HepG2 (cell line): ENCODE results near the gene BRCA2. TPM values are rescaled to one million over a fixed set of nuclear protein-coding genes. Genes with fewer than 3 reads are reported as not detected.

Experiments
- ATAC-seq: fragments of 200-7000 bp; cut with Tn5 transposase; 3 replicates; pipeline ENCODE4 v1.9.1; 2020; ENCODE audit warnings: mild to moderate bottlenecking, moderate library complexity
- BruUV-seq: library from RNA; stranded (reverse); fragments of 400-500 nt; replicated peaks from 2 replicates; lab custom pipeline; 2021; lab: Mats Ljungman, UMichigan
- CTCF ChIA-PET: fragments of 300-600 bp; formaldehyde crosslinking; extraction: SDS; loops from one replicate; lab custom pipeline; 2021; ENCODE audit warnings: low total read pairs, inconsistent platforms, low intra/inter-chr PET ratio; lab: Yijun Ruan, JAX
- POLR2A ChIA-PET: fragments of 350-600 bp; sonication (Branson Sonifier 250); formaldehyde crosslinking; loops from one replicate; lab custom pipeline; 2020; ENCODE audit warnings: antibody characterized with exemption, inconsistent platforms; lab: Yijun Ruan, JAX
- DNase-seq: peaks from one replicate; pipeline ENCODE4 v3.0.0-alpha.2; 2015; ENCODE audit warnings: low spot score
- FAIRE-seq: peaks from 3 replicates; lab custom pipeline; 2011; peaks lifted over from hg19 to GRCh38; lab: Jason Lieb, UNC
- H2AFZ ChIP-seq: one replicate; pipeline ENCODE4 v1.6.1; 2011; ENCODE audit warnings: low read length, inconsistent platforms
- H3K27ac ChIP-seq: fragments of 300-600 bp; 3 replicates; pipeline ENCODE4 v1.8.0; 2011; ENCODE audit warnings: mixed run types, mild to moderate bottlenecking, mixed read lengths, low read length, inconsistent platforms; ENCODE audit not compliant: insufficient read depth; ENCODE audit errors: extremely low read length
- H3K27me3 ChIP-seq, 2 experiments: fragments of 200-600 bp in 1 of 2; 2 replicates in 1 of 2; 3 replicates in 1 of 2; pipeline versions ENCODE4 v1.6.0 to v1.8.0; 2011; ENCODE audit warnings: low read length in 2 of 2, mild to moderate bottlenecking in 2 of 2, moderate library complexity in 2 of 2, inconsistent platforms in 1 of 2; ENCODE audit not compliant: insufficient read depth in 2 of 2, control insufficient read depth in 1 of 2
- H3K36me3 ChIP-seq, 2 experiments: fragments of 200-600 bp in 1 of 2; replicated peaks in 1 of 2; 2 replicates in 1 of 2; 3 replicates in 1 of 2; pipeline versions ENCODE4 v1.5.1 to v1.8.0; 2011; ENCODE audit warnings: low read length in 2 of 2, inconsistent platforms in 1 of 2; ENCODE audit not compliant: insufficient read depth in 2 of 2, control insufficient read depth in 1 of 2
- H3K4me1 ChIP-seq: 2 replicates; pipeline ENCODE4 v1.5.1; 2012; ENCODE audit warnings: low read length, inconsistent platforms; ENCODE audit not compliant: insufficient read depth
- H3K4me2 ChIP-seq: 2 replicates; pipeline ENCODE4 v1.6.0; 2011; ENCODE audit warnings: low read depth, low read length, inconsistent platforms
- H3K4me3 ChIP-seq, 3 experiments: fragments of 200-600 bp in 1 of 3; sonication (generic), shearing (Covaris generic) in 1 of 3; replicated peaks in 1 of 3; 2 replicates each; pipeline ENCODE4 v1.5.1; 2011 to 2016; ENCODE audit warnings: low read length in 3 of 3, inconsistent platforms in 2 of 3, low read depth in 2 of 3, mild to moderate bottlenecking in 2 of 3, control low read depth in 1 of 3, mixed read lengths in 1 of 3; ENCODE audit not compliant: insufficient read depth in 1 of 3
- H3K79me2 ChIP-seq: one replicate; pipeline ENCODE4 v1.6.1; 2011; ENCODE audit warnings: low read length, inconsistent platforms; ENCODE audit not compliant: insufficient read depth
- H3K9ac ChIP-seq: 2 replicates; pipeline ENCODE4 v1.6.0; 2011; ENCODE audit warnings: mild to moderate bottlenecking, low read depth, low read length, inconsistent platforms; ENCODE audit not compliant: insufficient read depth
- H3K9me3 ChIP-seq: 2 replicates; pipeline ENCODE4 v1.5.1; 2012; ENCODE audit warnings: mild to moderate bottlenecking, low read length
- H4K20me1 ChIP-seq: 2 replicates; pipeline ENCODE4 v1.6.0; 2011; ENCODE audit warnings: inconsistent platforms, mild to moderate bottlenecking, low read length, moderate library complexity; ENCODE audit not compliant: insufficient read depth
- ATF2 ChIP-seq: sonication (generic); formaldehyde crosslinking; IDR thresholded peaks from 2 replicates; pipeline ENCODE4 v1.4.0; 2020; ENCODE audit warnings: missing genetic modification reagents
- CHCHD3 ChIP-seq: sonication (generic); formaldehyde crosslinking; IDR thresholded peaks from 2 replicates; pipeline ENCODE4 v1.8.0; 2022; ENCODE audit warnings: mild to moderate bottlenecking, missing genetic modification reagents, moderate library complexity
- DMAP1 ChIP-seq: IDR thresholded peaks from 2 replicates; pipeline ENCODE4 v1.6.1; 2016
- DZIP1 ChIP-seq: sonication (generic); formaldehyde crosslinking; IDR thresholded peaks from 2 replicates; pipeline ENCODE4 v1.5.0; 2020; ENCODE audit warnings: mild to moderate bottlenecking, missing genetic modification reagents
- GMEB2 ChIP-seq: IDR thresholded peaks from 2 replicates; pipeline ENCODE4 v1.6.1; 2016; ENCODE audit warnings: missing biosample characterization, missing genetic modification reagents, low read depth
- GTF2F1 ChIP-seq: fragments of 150-350 bp; IDR thresholded peaks from 2 replicates; pipeline ENCODE4 v1.6.1; 2014; ENCODE audit warnings: low read length
- HDAC1 ChIP-seq: sonication (generic); formaldehyde crosslinking; IDR thresholded peaks from 2 replicates; pipeline ENCODE4 v1.5.1; 2020; ENCODE audit warnings: mild to moderate bottlenecking, missing genetic modification reagents
- HINFP ChIP-seq: sonication (generic); formaldehyde crosslinking; IDR thresholded peaks from 2 replicates; pipeline ENCODE4 v1.4.0; 2020; ENCODE audit warnings: low read depth, mild to moderate bottlenecking, missing genetic modification reagents
- KDM3A ChIP-seq: IDR thresholded peaks from 2 replicates; pipeline ENCODE4 v1.6.1; 2018; ENCODE audit warnings: low read depth, missing compliant biosample characterization
- MTA3 ChIP-seq: sonication (generic); formaldehyde crosslinking; IDR thresholded peaks from 2 replicates; pipeline ENCODE4 v1.4.0; 2020; ENCODE audit warnings: missing genetic modification reagents
- PRDM4 ChIP-seq: sonication (generic); formaldehyde crosslinking; IDR thresholded peaks from 2 replicates; pipeline ENCODE4 v1.9.0; 2021; ENCODE audit warnings: missing genetic modification reagents, borderline replicate concordance
- REL ChIP-seq: sonication (generic); formaldehyde crosslinking; conservative IDR thresholded peaks from 2 replicates; pipeline ENCODE4 v1.8.0; 2022; ENCODE audit warnings: mild to moderate bottlenecking, missing genetic modification reagents, moderate library complexity
- ZBTB44 ChIP-seq: sonication (generic); formaldehyde crosslinking; IDR thresholded peaks from 2 replicates; pipeline ENCODE4 v1.4.0; 2020; ENCODE audit warnings: missing genetic modification reagents
- WGBS: methylation state at CpG from one replicate; pipeline ENCODE4 v1.1.6; 2017; ENCODE audit warnings: low lambda C conversion rate; 5-methylcytosine and 5-hydroxymethylcytosine counted together
- in situ Hi-C: cut with HindIII; loops from 2 replicates; pipeline ENCODE4 v1.10.0; 2017; ENCODE audit warnings: low pct_unique_long_range_greater_than_20kb; ENCODE audit not compliant: extremely low pct_ligation_motif_present
- intact Hi-C: fragments of 100-400 bp; cut with micrococcal nuclease; formaldehyde crosslinking; loops from one replicate; pipeline ENCODE4 v1.10.0; 2022; ENCODE audit not compliant: unreplicated experiment
- polyA plus RNA-seq, 8 experiments: library from polyadenylated mRNA; depleted of rRNA in 3 of 8; stranded (reverse) in 7 of 8; unstranded in 1 of 8; fragments of >200 nt; fragmentation: Illumina TruSeq in 4 of 8; extraction: Trizol in 4 of 8; gene quantifications; 2 replicates each; pipeline versions ENCODE4 v1.2.1 to v1.2.3, GENCODE V29; 2011 to 2016; ENCODE audit warnings: low read depth in 4 of 8, missing spikeins in 1 of 8, mixed read lengths in 1 of 8; ENCODE audit not compliant: insufficient read depth in 1 of 8
- total RNA-seq, 5 experiments: library from RNA; depleted of rRNA; stranded (reverse); fragments of >200 nt; fragmentation: Illumina TruSeq; extraction: Trizol; gene quantifications; 2 replicates each; pipeline ENCODE4 v1.2.3, GENCODE V29; 2016; ENCODE audit warnings: low read depth in 1 of 5

BRCA2 gene
- total and polyA plus RNA-seq, 2 of the 13 experiments (the other 11 are each of a cell fraction or from before 2014, with no cell fraction given) = 3.1 to 24.6 TPM

- TF ChIP-seq HINFP = no peak
- TF ChIP-seq PRDM4 = no peak
- no peak for TF ChIP-seq HDAC1
- no peak for TF ChIP-seq CHCHD3 (CRISPR knock-in tag)
Measured at GRCh38 chr13:32390048-32390447, 74.7 kb downstream of the BRCA2 start (continued).

GRCh38 chr13:32390484-32390883 lies 75.2 kb downstream of the BRCA2 start:
- no peak for FAIRE-seq
- POLR2A ChIA-PET = no interaction called here
- Histone ChIP-seq H3K27me3 (no peaks in the 10 kb centered on the region), H3K9me3 (no peaks in the 10 kb centered on the region), H3K79me2 (no peaks in the 10 kb centered on the region), H2AFZ (no peak overlapping the region), H3K36me3 (peaks cover 0 to 22% of the 10 kb centered on the region in 2 experiments; a peak in 2 of 5 replicates), H3K4me3 (no peak overlapping the region), H3K4me1 (no peaks in the 10 kb centered on the region), H3K4me2 (no peak overlapping the region), H3K27ac (no peak overlapping the region), H4K20me1 (no peaks in the 10 kb centered on the region), H3K9ac (no peak overlapping the region)
- intact Hi-C loops (no loop called here), in situ Hi-C loops (no loop called here)
- ATAC-seq = no peak
- 80% methylated on average over 1 of the region's 1 CpG for WGBS
- CTCF ChIA-PET = no interaction called here
- no peak for DNase-seq
- no TSS peak for BruUV-seq
- TF ChIP-seq GMEB2 (CRISPR knock-in tag) = no peak
- TF ChIP-seq DZIP1 (CRISPR knock-in tag) = no peak
- no peak for TF ChIP-seq MTA3 (CRISPR knock-in tag)
- TF ChIP-seq KDM3A (CRISPR knock-in tag) = no peak
- TF ChIP-seq DMAP1 = no peak
- no peak for TF ChIP-seq ZBTB44
- no peak for TF ChIP-seq ATF2 (CRISPR knock-in tag)
- TF ChIP-seq GTF2F1 = no peak
- TF ChIP-seq REL (CRISPR knock-in tag) = no peak
